Calu3 (cell line): ENCODE data around the gene ANXA7. TPM values are rescaled to one million over a fixed set of nuclear protein-coding genes. Genes with fewer than 3 reads are reported as not detected.

Source experiments
- BruUV-seq: library from RNA; stranded (reverse); fragments of 400-500 nt; replicated peaks from 2 replicates; lab custom pipeline; 2021; lab: Mats Ljungman, UMichigan
- CTCF ChIA-PET: fragments of 300-600 bp; sonication (Branson Sonifier 250); formaldehyde crosslinking; loops from one replicate; lab custom pipeline; 2022; ENCODE audit warnings: antibody characterized with exemption; lab: Charles Lee
- DNase-seq: peaks from one replicate; pipeline ENCODE4 v3.0.0; 2022
- H3K27ac Mint-ChIP-seq: one replicate; pipeline ENCODE4 v1.8.0; 2022; ENCODE audit warnings: mixed read lengths; ENCODE audit not compliant: unreplicated experiment
- H3K27me3 Mint-ChIP-seq: one replicate; pipeline ENCODE4 v1.8.0; 2022; ENCODE audit warnings: mixed read lengths; ENCODE audit not compliant: unreplicated experiment
- H3K36me3 Mint-ChIP-seq: one replicate; pipeline ENCODE4 v1.8.0; 2022; ENCODE audit warnings: mild to moderate bottlenecking, moderate library complexity, mixed read lengths; ENCODE audit not compliant: insufficient read depth, unreplicated experiment
- H3K4me1 Mint-ChIP-seq: one replicate; pipeline ENCODE4 v1.8.0; 2022; ENCODE audit warnings: mild to moderate bottlenecking, low read depth, mixed read lengths; ENCODE audit not compliant: unreplicated experiment
- H3K4me3 Mint-ChIP-seq: one replicate; pipeline ENCODE4 v1.8.0; 2022; ENCODE audit warnings: mild to moderate bottlenecking, low read depth, moderate library complexity, mixed read lengths; ENCODE audit not compliant: unreplicated experiment
- H3K9me3 Mint-ChIP-seq: one replicate; pipeline ENCODE4 v1.8.0; 2022; ENCODE audit warnings: low read depth, mixed read lengths; ENCODE audit not compliant: unreplicated experiment
- intact Hi-C: fragments of 100-400 bp; cut with micrococcal nuclease; formaldehyde crosslinking; loops from one replicate; pipeline ENCODE4 v1.10.0; 2022; ENCODE audit not compliant: unreplicated experiment
- total RNA-seq: library from RNA; stranded (reverse); gene quantifications from 2 replicates; pipeline ENCODE4 v1.2.3, GENCODE V29; 2022
- TF ChIP-seq, protein P1 (sequence below): fragments of 200-600 bp; IDR thresholded peaks from one replicate; pipeline ENCODE4 v1.8.0; 2022; ENCODE audit warnings: antibody characterized with exemption; ENCODE audit not compliant: unreplicated experiment

ANXA7 gene
- total RNA-seq, 1 experiment from 2014 or later: 160 TPM

- TF ChIP-seq, protein P1, sequence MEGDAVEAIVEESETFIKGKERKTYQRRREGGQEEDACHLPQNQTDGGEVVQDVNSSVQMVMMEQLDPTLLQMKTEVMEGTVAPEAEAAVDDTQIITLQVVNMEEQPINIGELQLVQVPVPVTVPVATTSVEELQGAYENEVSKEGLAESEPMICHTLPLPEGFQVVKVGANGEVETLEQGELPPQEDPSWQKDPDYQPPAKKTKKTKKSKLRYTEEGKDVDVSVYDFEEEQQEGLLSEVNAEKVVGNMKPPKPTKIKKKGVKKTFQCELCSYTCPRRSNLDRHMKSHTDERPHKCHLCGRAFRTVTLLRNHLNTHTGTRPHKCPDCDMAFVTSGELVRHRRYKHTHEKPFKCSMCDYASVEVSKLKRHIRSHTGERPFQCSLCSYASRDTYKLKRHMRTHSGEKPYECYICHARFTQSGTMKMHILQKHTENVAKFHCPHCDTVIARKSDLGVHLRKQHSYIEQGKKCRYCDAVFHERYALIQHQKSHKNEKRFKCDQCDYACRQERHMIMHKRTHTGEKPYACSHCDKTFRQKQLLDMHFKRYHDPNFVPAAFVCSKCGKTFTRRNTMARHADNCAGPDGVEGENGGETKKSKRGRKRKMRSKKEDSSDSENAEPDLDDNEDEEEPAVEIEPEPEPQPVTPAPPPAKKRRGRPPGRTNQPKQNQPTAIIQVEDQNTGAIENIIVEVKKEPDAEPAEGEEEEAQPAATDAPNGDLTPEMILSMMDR: no peak
- Mint-ChIP-seq H3K36me3 (no peaks in the 10 kb centered on the region), H3K4me1 (no peaks in the 10 kb centered on the region), H3K4me3 (no peak overlapping the region), H3K27ac (no peak overlapping the region), H3K9me3 (no peaks in the 10 kb centered on the region), H3K27me3 (no peaks in the 10 kb centered on the region)
- CTCF ChIA-PET: no interaction called here
- intact Hi-C loops: no loop called here
- BruUV-seq: no TSS peak
- DNase-seq: no peak
Observed at GRCh38 chr10:73439605-73440312, 25.9 kb upstream of the ANXA7 start.

DNA sequence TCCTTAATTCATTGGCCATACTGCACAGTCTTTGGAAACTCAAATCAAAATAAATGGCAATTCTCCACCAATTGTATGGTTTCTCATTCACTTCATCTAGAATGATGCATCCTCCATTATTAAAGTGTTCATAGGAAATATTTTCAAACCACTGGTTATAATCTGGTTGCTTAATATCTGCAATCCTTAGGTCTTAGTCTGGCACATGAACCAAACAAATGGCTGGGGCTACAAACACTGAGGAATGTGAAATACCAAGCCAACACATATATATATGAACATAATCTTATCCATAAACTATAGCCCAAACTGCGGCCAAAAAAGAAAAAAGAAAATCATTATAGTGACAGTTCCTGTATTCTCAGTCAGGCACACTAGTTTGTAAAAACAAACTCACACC lies 25.2 kb upstream of the ANXA7 start:
- Mint-ChIP-seq H3K27me3 (no peaks in the 10 kb centered on the region), H3K36me3 (no peaks in the 10 kb centered on the region), H3K4me3 (no peak overlapping the region), H3K9me3 (no peaks in the 10 kb centered on the region), H3K4me1 (no peaks in the 10 kb centered on the region), H3K27ac (no peak overlapping the region)
- intact Hi-C loops: no loop called here
- CTCF ChIA-PET: no interaction called here
- TF ChIP-seq, protein P1: no peak
- DNase-seq: no peak
- BruUV-seq: no TSS peak

- H3K4me3 Mint-ChIP-seq: no peak within 1 kb of the TSS
- no peak for DNase-seq
- H3K27me3 Mint-ChIP-seq: no peaks in the 10 kb centered on the region
- TF ChIP-seq, protein P1: no peak
- H3K27ac Mint-ChIP-seq: no peak within 1 kb of the TSS
- peaks cover 11% of the 10 kb centered on the region for H3K4me1 Mint-ChIP-seq
- H3K9me3 Mint-ChIP-seq: no peaks in the 10 kb centered on the region
- intact Hi-C loops: no loop called here
- CTCF ChIA-PET: interaction anchor here (0.6 kb wide), 1 partner anchor 16 kb away, joined by 3 read pairs; no protein-coding TSS in a partner anchor
- no TSS peak for BruUV-seq
- no peaks in the 10 kb centered on the region for H3K36me3 Mint-ChIP-seq
Observed at GRCh38 chr10:73433538-73433867, 19.6 kb upstream of the ANXA7 start, which contains the start of gene MSS51. Gene MSS51, minus strand, starts transcription at chr10:73433561. Its CDS starts 5,277 bp downstream, at chr10:73428284.

GRCh38 chr10:73432646-73433537 lies 19.0 kb upstream of the ANXA7 start:
- no TSS peak for BruUV-seq
- H3K27me3 Mint-ChIP-seq: no peaks in the 10 kb centered on the region
- no peaks in the 10 kb centered on the region for H3K9me3 Mint-ChIP-seq
- DNase-seq: no peak
- H3K4me3 Mint-ChIP-seq: no peak overlapping the region
- H3K27ac Mint-ChIP-seq: no peak overlapping the region
- intact Hi-C loops: no loop called here
- H3K36me3 Mint-ChIP-seq: no peaks in the 10 kb centered on the region
- TF ChIP-seq, protein P1: no peak
- H3K4me1 Mint-ChIP-seq: peaks cover 11% of the 10 kb centered on the region
- CTCF ChIA-PET: interaction anchor here (0.6 kb wide), 1 partner anchor 16 kb away, joined by 3 read pairs; no protein-coding TSS in a partner anchor
